Activated CD4-positive, alpha-beta memory T cell treated with anti-CD3 and anti-CD28 coated beads, Interleukin-2, amount 10 ng/mL, durations not matched to agents 7 days and 5 days (primary cell): Measurements from ENCODE around the gene GCFC2. TPM values are rescaled to one million over a fixed set of nuclear protein-coding genes. Genes with fewer than 3 reads are reported as not detected.
A peak's percentile ranks its signal among the peaks of the same experiment; 100 is the strongest.

Experiments used
- CTCF ChIA-PET: fragments of 350-600 bp; sonication (Branson Sonifier 250); formaldehyde crosslinking; loops from one replicate; lab custom pipeline; 2021; ENCODE audit warnings: antibody characterized with exemption, inconsistent platforms; lab: Charles Lee
- POLR2A ChIA-PET: fragments of 350-600 bp; sonication (Branson Sonifier 250); formaldehyde crosslinking; loops from one replicate; lab custom pipeline; 2021; ENCODE audit warnings: antibody characterized with exemption; lab: Charles Lee
- DNase-seq: peaks from one replicate; pipeline ENCODE4 v3.0.0-alpha.2; 2020
- H3K27ac Mint-ChIP-seq: one replicate; pipeline ENCODE4 v1.8.0; 2021; ENCODE audit warnings: mild to moderate bottlenecking, mixed read lengths
- H3K27me3 Mint-ChIP-seq: one replicate; pipeline ENCODE4 v1.8.0; 2021; ENCODE audit warnings: mixed read lengths
- H3K36me3 Mint-ChIP-seq: one replicate; pipeline ENCODE4 v1.8.0; 2021; ENCODE audit warnings: low read depth, mixed read lengths
- H3K4me1 Mint-ChIP-seq: one replicate; pipeline ENCODE4 v1.8.0; 2021; ENCODE audit warnings: mixed read lengths
- H3K4me3 Mint-ChIP-seq: one replicate; pipeline ENCODE4 v1.8.0; 2021; ENCODE audit warnings: mild to moderate bottlenecking, mixed read lengths
- H3K9me3 Mint-ChIP-seq: one replicate; pipeline ENCODE4 v1.8.0; 2021; ENCODE audit warnings: mixed read lengths
- total RNA-seq, 2 experiments: library from RNA; stranded (reverse); gene quantifications; one replicate each; pipeline ENCODE4 v1.2.3, GENCODE V29; 2021

GCFC2 gene
- total RNA-seq, 2 experiments from 2014 or later, result 20.4 to 21.6 TPM

DNA sequence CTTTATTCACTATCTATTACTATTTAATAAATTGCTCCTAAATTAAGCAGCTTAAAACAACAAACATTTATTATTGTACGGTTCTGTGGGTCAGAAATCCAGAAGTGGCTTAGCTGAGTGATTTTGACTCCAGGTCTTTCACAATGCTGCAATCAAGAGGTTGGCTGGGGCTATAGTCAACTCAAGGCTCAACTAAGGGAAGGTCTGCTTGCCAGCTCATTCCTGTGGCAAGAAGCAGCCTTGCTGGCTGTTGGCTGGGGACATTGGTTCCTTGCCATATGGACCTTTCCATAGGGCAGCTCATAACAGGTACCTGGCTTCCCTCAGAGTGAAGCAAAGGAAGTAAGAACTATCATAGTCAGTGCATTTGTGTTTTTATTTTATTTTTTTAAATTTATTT is 69.1 kb downstream of the GCFC2 start:
- Mint-ChIP-seq H3K27me3 (peaks cover 19% of the 10 kb centered on the region), H3K4me3 (no peak overlapping the region), H3K9me3 (no peaks in the 10 kb centered on the region), H3K4me1 (peaks cover 6% of the 10 kb centered on the region), H3K27ac (no peak overlapping the region), H3K36me3 (no peaks in the 10 kb centered on the region)
- ChIA-PET CTCF (interaction anchor here (0.8 to 3.3 kb wide), 11 partner anchors 9 to 77 kb away, joined by 3 to 24 read pairs (median 5); no protein-coding TSS in a partner anchor), POLR2A (interaction anchor here (2.0 kb wide), 1 partner anchor 69 kb away, joined by 6 read pairs; the partner anchor contains the start of gene GCFC2)
- no peak for DNase-seq

- POLR2A ChIA-PET, result interaction anchor here (1.0 to 2.0 kb wide), 2 partner anchors 36 to 70 kb away, joined by 3 to 6 read pairs; partner anchors contain the start of gene GCFC2
- Mint-ChIP-seq H3K9me3 (no peaks in the 10 kb centered on the region), H3K36me3 (no peaks in the 10 kb centered on the region), H3K4me3 (no peak overlapping the region), H3K4me1 (no peaks in the 10 kb centered on the region), H3K27ac (no peak overlapping the region), H3K27me3 (peaks cover 24% of the 10 kb centered on the region)
- CTCF ChIA-PET, result interaction anchor here (0.8 to 3.3 kb wide), 14 partner anchors 10 to 76 kb away, joined by 3 to 24 read pairs (median 5); partner anchors contain the start of gene GCFC2
- peak; percentile 51 for DNase-seq
Observed at GRCh38 chr2:75640621-75641121, 70.0 kb downstream of the GCFC2 start.

- Mint-ChIP-seq H3K4me1 (no peaks in the 10 kb centered on the region), H3K27me3 (peaks cover 24% of the 10 kb centered on the region), H3K27ac (no peak overlapping the region), H3K4me3 (no peak overlapping the region), H3K36me3 (no peaks in the 10 kb centered on the region), H3K9me3 (no peaks in the 10 kb centered on the region)
- no peak for DNase-seq
- POLR2A ChIA-PET, result interaction anchor here (1.5 kb wide), 1 partner anchor 8 kb away, joined by 6 read pairs; the partner anchor contains the start of gene MRPL19
- CTCF ChIA-PET, result interaction anchor here (2.7 kb wide), 1 partner anchor 9 kb away, joined by 12 read pairs; no protein-coding TSS in a partner anchor
Observed at GRCh38 chr2:75637568-75637967, 73.1 kb downstream of the GCFC2 start.

DNA sequence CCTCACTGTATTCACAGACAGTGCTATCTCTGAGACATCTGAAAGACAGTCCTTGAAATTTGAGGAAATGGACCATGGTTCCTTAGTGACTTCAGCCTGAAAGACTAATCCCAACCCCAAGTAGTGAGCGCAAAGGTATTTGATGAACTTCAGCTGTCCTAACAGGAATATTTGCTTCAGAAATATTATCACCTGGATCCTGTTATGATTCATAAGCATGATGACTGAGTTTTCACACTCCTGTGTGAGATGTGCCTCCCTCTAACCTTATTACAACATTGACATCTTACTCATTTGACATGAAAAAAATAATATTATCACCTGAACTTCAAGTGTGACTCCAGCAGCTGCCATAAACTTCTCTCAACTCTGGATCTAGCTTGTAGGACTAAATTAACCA is 75.8 kb downstream of the GCFC2 start:
- H3K36me3 Mint-ChIP-seq, result no peaks in the 10 kb centered on the region
- H3K4me1 Mint-ChIP-seq, result no peaks in the 10 kb centered on the region
- DNase-seq, result no peak
- ChIA-PET POLR2A (no interaction called here), CTCF (interaction anchor here (2.2 kb wide), 1 partner anchor 42 kb away, joined by 6 read pairs; no protein-coding TSS in a partner anchor)
- no peaks in the 10 kb centered on the region for H3K9me3 Mint-ChIP-seq
- H3K27ac Mint-ChIP-seq, result no peak overlapping the region
- H3K27me3 Mint-ChIP-seq, result peaks cover 30% of the 10 kb centered on the region
- no peak overlapping the region for H3K4me3 Mint-ChIP-seq

DNA sequence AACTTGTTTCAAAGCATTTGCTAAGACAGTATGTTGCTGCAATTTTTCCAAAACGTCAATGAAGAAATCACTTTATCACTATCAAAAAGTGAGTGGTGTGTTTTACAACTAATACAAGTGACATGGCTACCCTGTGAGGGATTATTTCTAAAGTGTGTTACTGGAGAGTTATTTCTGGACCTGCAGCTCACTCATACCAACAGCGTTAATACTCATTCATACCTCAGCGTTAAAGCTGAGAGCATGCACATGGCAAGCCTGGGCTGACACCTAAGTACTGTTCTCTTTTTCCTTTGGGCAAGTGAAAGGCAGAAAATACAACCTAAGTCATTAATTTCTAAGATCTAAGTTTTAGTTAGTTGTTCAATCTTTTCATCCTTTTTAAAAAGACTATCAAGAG is 77.1 kb downstream of the GCFC2 start:
- H3K27me3 Mint-ChIP-seq, result peaks cover 27% of the 10 kb centered on the region
- ChIA-PET POLR2A (no interaction called here), CTCF (interaction anchor here (2.2 kb wide), 1 partner anchor 43 kb away, joined by 6 read pairs; no protein-coding TSS in a partner anchor)
- no peaks in the 10 kb centered on the region for H3K9me3 Mint-ChIP-seq
- DNase-seq, result no peak
- H3K36me3 Mint-ChIP-seq, result no peaks in the 10 kb centered on the region
- no peak overlapping the region for H3K4me3 Mint-ChIP-seq
- H3K4me1 Mint-ChIP-seq, result no peaks in the 10 kb centered on the region
- H3K27ac Mint-ChIP-seq, result no peak overlapping the region

- ChIA-PET CTCF (no interaction called here), POLR2A (no interaction called here)
- H3K27me3 Mint-ChIP-seq, result peaks cover 23% of the 10 kb centered on the region
- H3K4me3 Mint-ChIP-seq, result no peak overlapping the region
- no peaks in the 10 kb centered on the region for H3K36me3 Mint-ChIP-seq
- no peak overlapping the region for H3K27ac Mint-ChIP-seq
- no peak for DNase-seq
- H3K4me1 Mint-ChIP-seq, result no peaks in the 10 kb centered on the region
- no peaks in the 10 kb centered on the region for H3K9me3 Mint-ChIP-seq
Observed at GRCh38 chr2:75632813-75633212, 77.9 kb downstream of the GCFC2 start.

- H3K36me3 Mint-ChIP-seq, result no peaks in the 10 kb centered on the region
- ChIA-PET POLR2A (no interaction called here), CTCF (interaction anchor here (1.9 kb wide), 1 partner anchor 8 kb away, joined by 6 read pairs; no protein-coding TSS in a partner anchor)
- H3K4me1 Mint-ChIP-seq, result no peaks in the 10 kb centered on the region
- H3K4me3 Mint-ChIP-seq, result no peak overlapping the region
- no peak overlapping the region for H3K27ac Mint-ChIP-seq
- peaks cover 18% of the 10 kb centered on the region for H3K27me3 Mint-ChIP-seq
- no peak for DNase-seq
- no peaks in the 10 kb centered on the region for H3K9me3 Mint-ChIP-seq
Observed at GRCh38 chr2:75632091-75632701, 78.5 kb downstream of the GCFC2 start.

DNA sequence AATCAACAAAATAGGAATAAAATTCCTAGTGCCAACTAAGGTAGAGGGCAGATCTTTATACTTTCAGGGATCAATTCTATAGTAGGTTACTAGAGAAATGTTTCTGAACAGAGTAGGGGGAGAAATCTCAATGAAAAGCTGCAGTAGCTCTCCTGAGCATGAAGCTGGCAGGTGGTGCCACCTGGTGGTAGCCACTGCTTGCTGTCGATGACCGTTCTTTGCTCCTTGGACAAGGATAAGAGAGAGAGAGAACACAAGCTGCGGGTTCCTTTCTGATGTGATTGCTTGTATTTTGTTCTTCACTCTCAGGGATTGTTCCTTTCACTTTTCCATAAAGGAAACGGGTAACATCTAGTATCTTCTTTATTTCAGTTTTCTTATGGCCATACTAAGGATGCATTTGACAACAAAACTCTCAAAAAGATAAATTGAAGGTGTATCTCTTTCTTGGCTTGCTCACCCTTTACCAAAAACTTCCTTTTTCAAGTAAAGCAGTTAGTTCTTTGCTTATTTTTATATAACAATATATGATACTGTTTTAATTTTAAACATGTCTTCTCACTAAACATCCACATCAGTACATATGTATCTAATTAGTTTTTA is 82.7 kb downstream of the GCFC2 start:
- no peaks in the 10 kb centered on the region for H3K4me1 Mint-ChIP-seq

DNA sequence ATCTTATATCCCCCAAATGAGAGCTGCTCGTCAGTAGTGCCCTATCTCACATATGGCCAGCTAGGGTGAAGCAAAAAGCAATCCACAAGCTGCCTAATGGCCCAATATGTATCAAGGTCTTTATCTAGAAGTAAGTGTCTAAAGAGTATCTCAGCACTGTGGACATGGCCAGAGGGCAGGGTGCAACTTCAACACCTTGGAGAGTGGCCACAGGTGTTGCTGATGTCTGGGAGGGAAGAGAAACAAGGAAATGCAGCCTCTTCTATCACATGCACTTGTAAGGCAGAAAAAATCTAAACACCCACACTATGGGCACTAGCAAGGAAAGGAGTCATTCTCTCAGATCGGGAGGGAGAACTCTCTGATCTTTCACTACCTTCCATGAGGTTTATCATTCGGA is 87.8 kb downstream of the GCFC2 start:
- no peak overlapping the region for H3K27ac Mint-ChIP-seq
- DNase-seq, result no peak
- no peaks in the 10 kb centered on the region for H3K36me3 Mint-ChIP-seq
- no peak overlapping the region for H3K4me3 Mint-ChIP-seq
- H3K4me1 Mint-ChIP-seq, result no peaks in the 10 kb centered on the region
- ChIA-PET POLR2A (no interaction called here), CTCF (no interaction called here)
- H3K27me3 Mint-ChIP-seq, result peaks cover 33% of the 10 kb centered on the region
- H3K9me3 Mint-ChIP-seq, result no peaks in the 10 kb centered on the region

More for the DNA sequence above, 82.7 kb downstream of the GCFC2 start:
- Mint-ChIP-seq H3K9me3 (no peaks in the 10 kb centered on the region), H3K4me3 (no peak overlapping the region), H3K27ac (no peak overlapping the region), H3K36me3 (no peaks in the 10 kb centered on the region), H3K27me3 (peaks cover 26% of the 10 kb centered on the region)
- POLR2A ChIA-PET, result no interaction called here
- CTCF ChIA-PET, result interaction anchor here (1.0 to 2.5 kb wide), 11 partner anchors 9 to 637 kb away, joined by 3 to 12 read pairs (median 3); partner anchors contain the start of gene MRPL19
- DNase-seq, result peak; percentile 61

- no peaks in the 10 kb centered on the region for H3K36me3 Mint-ChIP-seq
- H3K4me1 Mint-ChIP-seq, result no peaks in the 10 kb centered on the region
- ChIA-PET CTCF (no interaction called here), POLR2A (no interaction called here)
- no peak overlapping the region for H3K4me3 Mint-ChIP-seq
- H3K9me3 Mint-ChIP-seq, result no peaks in the 10 kb centered on the region
- DNase-seq, result no peak
- no peak overlapping the region for H3K27ac Mint-ChIP-seq
- H3K27me3 Mint-ChIP-seq, result peaks cover 37% of the 10 kb centered on the region
Observed at GRCh38 chr2:75622500-75622899, 88.2 kb downstream of the GCFC2 start.

GRCh38 chr2:75621228-75621627 is 89.5 kb downstream of the GCFC2 start:
- Mint-ChIP-seq H3K4me3 (no peak overlapping the region), H3K9me3 (no peaks in the 10 kb centered on the region), H3K36me3 (no peaks in the 10 kb centered on the region), H3K27ac (no peak overlapping the region), H3K4me1 (no peaks in the 10 kb centered on the region), H3K27me3 (peaks cover 36% of the 10 kb centered on the region)
- no peak for DNase-seq
- CTCF ChIA-PET, result no interaction called here
- POLR2A ChIA-PET, result no interaction called here

- Mint-ChIP-seq H3K4me1 (no peaks in the 10 kb centered on the region), H3K4me3 (no peak overlapping the region), H3K27me3 (peaks cover 32% of the 10 kb centered on the region), H3K9me3 (no peaks in the 10 kb centered on the region), H3K27ac (no peak overlapping the region), H3K36me3 (no peaks in the 10 kb centered on the region)
- ChIA-PET CTCF (interaction anchor here (2.4 to 2.9 kb wide), 2 partner anchors 8 to 12 kb away, joined by 6 to 11 read pairs; no protein-coding TSS in a partner anchor), POLR2A (no interaction called here)
- no peak for DNase-seq
Observed at GRCh38 chr2:75619956-75620740, 90.6 kb downstream of the GCFC2 start.
